ENCODE measurements around the gene SGCD.

The SGCD gene

GRCh38 chr5:156385416-156385815, 58.5 kb downstream of the SGCD start:
- no peak for TF ChIP-seq RARB (CRISPR knock-in tag; IDR thresholded peaks at IDR 0.05)
- no peak for TF ChIP-seq ZNF565 (CRISPR knock-in tag; conservative IDR thresholded peaks at IDR 0.05; ENCODE audit: low read depth)
- no peak for TF ChIP-seq PATZ1 (CRISPR knock-in tag; IDR thresholded peaks at IDR 0.05; ENCODE audit: borderline replicate concordance)
- no peak for TF ChIP-seq POU6F1 (CRISPR knock-in tag; IDR thresholded peaks at IDR 0.05; ENCODE audit: borderline replicate concordance, low read depth)
- no peak for TF ChIP-seq ZNF70 (CRISPR knock-in tag; IDR thresholded peaks at IDR 0.05)
- no peak for TF ChIP-seq SNAI2 (CRISPR knock-in tag; IDR thresholded peaks at IDR 0.05)
- no peak for TF ChIP-seq ZNF8 (CRISPR knock-in tag; IDR thresholded peaks at IDR 0.05)
- no peak for TF ChIP-seq ARNTL (CRISPR knock-in tag; IDR thresholded peaks at IDR 0.05; ENCODE audit: borderline replicate concordance, low read depth)
- TF ChIP-seq GLIS3 (CRISPR knock-in tag; IDR thresholded peaks at IDR 0.05), result no peak
- no peak for TF ChIP-seq CREB5 (CRISPR knock-in tag; IDR thresholded peaks at IDR 0.05; ENCODE audit: low read depth)
- TF ChIP-seq TCF4 (CRISPR knock-in tag; IDR thresholded peaks at IDR 0.05; ENCODE audit: borderline replicate concordance), result no peak
- TF ChIP-seq ISL1 (CRISPR knock-in tag; IDR thresholded peaks at IDR 0.05), result no peak
- TF ChIP-seq TSHZ2 (CRISPR knock-in tag; IDR thresholded peaks at IDR 0.05), result no peak
- no peak for TF ChIP-seq PPARA (CRISPR knock-in tag; IDR thresholded peaks at IDR 0.05; ENCODE audit: borderline replicate concordance)
- no peak for TF ChIP-seq OSR1 (CRISPR knock-in tag; IDR thresholded peaks at IDR 0.05)
- TF ChIP-seq ZFP3 (CRISPR knock-in tag; IDR thresholded peaks at IDR 0.05), result no peak
- TF ChIP-seq CSDC2 (CRISPR knock-in tag; IDR thresholded peaks at IDR 0.05), result no peak
- TF ChIP-seq ESRRG (CRISPR knock-in tag; IDR thresholded peaks at IDR 0.05), result no peak
- no peak for ATAC-seq

- no peak for ATAC-seq
- TF ChIP-seq ZNF565 (CRISPR knock-in tag; conservative IDR thresholded peaks at IDR 0.05; ENCODE audit: low read depth) (no peak), SNAI2 (CRISPR knock-in tag; IDR thresholded peaks at IDR 0.05) (no peak)
Measured at GRCh38 chr5:156386976-156387375, 60.0 kb downstream of the SGCD start.

- ATAC-seq, result no peak
- no peak for TF ChIP-seq CSDC2 (CRISPR knock-in tag; IDR thresholded peaks at IDR 0.05)
- no peak for TF ChIP-seq CSRNP3 (CRISPR knock-in tag; IDR thresholded peaks at IDR 0.05)
- no peak for TF ChIP-seq GLIS3 (CRISPR knock-in tag; IDR thresholded peaks at IDR 0.05)
- no peak for TF ChIP-seq OSR1 (CRISPR knock-in tag; IDR thresholded peaks at IDR 0.05)
- no peak for TF ChIP-seq TSHZ2 (CRISPR knock-in tag; IDR thresholded peaks at IDR 0.05)
Measured at GRCh38 chr5:156387391-156387790, 60.4 kb downstream of the SGCD start.
